Osteocyte (in vitro differentiated cells): ENCODE results near the gene BIRC7. TPM values are rescaled to one million over a fixed set of nuclear protein-coding genes. Genes with fewer than 3 reads are reported as not detected.

Experiments used
- DNase-seq: peaks from one replicate; pipeline ENCODE4 v3.0.0; 2021; ENCODE audit warnings: mixed read lengths; ENCODE audit not compliant: unreplicated experiment; ENCODE audit errors: extremely low spot score
- H3K27ac Mint-ChIP-seq: one replicate; pipeline ENCODE4 v1.8.0; 2021; ENCODE audit warnings: mild to moderate bottlenecking, mixed read lengths; ENCODE audit not compliant: unreplicated experiment
- H3K27me3 Mint-ChIP-seq: one replicate; pipeline ENCODE4 v1.8.0; 2021; ENCODE audit warnings: mixed read lengths; ENCODE audit not compliant: unreplicated experiment
- H3K36me3 Mint-ChIP-seq: one replicate; pipeline ENCODE4 v1.8.0; 2021; ENCODE audit warnings: mixed read lengths; ENCODE audit not compliant: unreplicated experiment
- H3K4me1 Mint-ChIP-seq: one replicate; pipeline ENCODE4 v1.8.0; 2021; ENCODE audit warnings: mixed read lengths; ENCODE audit not compliant: unreplicated experiment
- H3K4me3 Mint-ChIP-seq: one replicate; pipeline ENCODE4 v1.8.0; 2021; ENCODE audit warnings: mild to moderate bottlenecking, moderate library complexity, mixed read lengths; ENCODE audit not compliant: unreplicated experiment
- H3K9me3 Mint-ChIP-seq: one replicate; pipeline ENCODE4 v1.8.0; 2021; ENCODE audit warnings: mixed read lengths; ENCODE audit not compliant: unreplicated experiment
- CTCF ChIP-seq: fragments of 200-600 bp; sonication (generic); IDR thresholded peaks from 2 replicates; pipeline ENCODE4 v1.5.0; 2021; ENCODE audit warnings: antibody characterized with exemption, mild to moderate bottlenecking, moderate library complexity
- total RNA-seq: library from RNA; stranded (reverse); gene quantifications from 2 replicates; pipeline ENCODE4 v1.2.1, GENCODE V29; 2021

The BIRC7 gene
- total RNA-seq, 1 donor from 2014 or later: not detected

- no peaks in the 10 kb centered on the region for H3K36me3 Mint-ChIP-seq
- no peak for TF ChIP-seq CTCF
- H3K27ac Mint-ChIP-seq: no peak overlapping the region
- no peak for DNase-seq
- no peaks in the 10 kb centered on the region for H3K9me3 Mint-ChIP-seq
- peaks cover 13% of the 10 kb centered on the region for H3K4me1 Mint-ChIP-seq
- H3K4me3 Mint-ChIP-seq: peak overlapping the region; percentile 49
- peaks cover 52% of the 10 kb centered on the region for H3K27me3 Mint-ChIP-seq
Measured at GRCh38 chr20:63253438-63254231, 17.9 kb downstream of the BIRC7 start.

GRCh38 chr20:63254232-63254605, 18.5 kb downstream of the BIRC7 start, which contains the start of gene NKAIN4:
Gene NKAIN4 (minus strand): TSS chr20:63254463. CDS start chr20:63254450, 13 bp downstream.
- DNase-seq: no peak
- TF ChIP-seq CTCF: no peak
- Mint-ChIP-seq H3K36me3 (no peaks in the 10 kb centered on the region), H3K27ac (no peak within 1 kb of the TSS), H3K4me3 (peak within 1 kb of the TSS; percentile 55), H3K27me3 (peaks cover 47% of the 10 kb centered on the region), H3K9me3 (no peaks in the 10 kb centered on the region), H3K4me1 (peaks cover 13% of the 10 kb centered on the region)

DNA sequence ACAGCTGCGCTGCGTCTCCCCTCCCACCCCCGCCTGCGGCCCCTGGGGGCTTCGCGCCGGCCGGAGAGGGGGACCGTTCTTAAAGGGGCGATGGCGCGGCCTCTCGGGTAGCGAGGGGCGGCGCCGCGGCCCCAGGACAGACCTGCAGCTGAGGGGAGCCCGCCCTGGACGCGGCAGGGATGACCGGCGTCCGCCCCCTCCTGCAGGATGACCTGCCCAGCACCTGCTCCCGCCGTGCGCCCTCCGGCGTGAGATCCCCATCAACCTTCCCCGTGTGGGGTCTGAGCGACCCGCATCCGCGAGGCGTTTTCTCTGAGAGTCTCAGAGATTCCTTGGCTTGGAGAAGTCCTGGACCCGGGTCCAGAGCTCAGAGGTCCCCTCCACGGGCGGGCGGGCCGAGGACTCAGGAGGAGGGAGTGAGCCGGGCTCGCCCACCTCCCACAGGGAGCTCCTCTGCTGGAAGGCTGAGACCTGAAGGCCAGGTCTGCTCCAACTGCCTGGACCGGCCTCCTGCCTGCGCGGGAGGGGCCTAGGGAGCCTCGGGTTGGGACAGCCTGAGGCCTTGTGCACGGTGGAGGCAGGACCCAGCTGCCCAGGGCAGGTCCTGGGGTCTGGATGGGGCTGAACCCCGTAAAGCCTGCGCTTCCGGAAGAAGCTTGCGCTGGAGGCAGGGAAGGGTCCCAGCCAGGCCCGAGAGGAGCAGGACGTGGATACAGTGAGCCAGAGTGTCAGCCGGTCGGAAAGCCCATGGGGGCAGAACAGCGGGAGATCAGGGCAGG, 19.1 kb downstream of the BIRC7 start:
- DNase-seq: no peak
- TF ChIP-seq CTCF: no peak
- Mint-ChIP-seq H3K27me3 (peaks cover 49% of the 10 kb centered on the region), H3K4me3 (peak overlapping the region; percentile 55), H3K27ac (no peak overlapping the region), H3K9me3 (no peaks in the 10 kb centered on the region), H3K36me3 (no peaks in the 10 kb centered on the region), H3K4me1 (peaks cover 13% of the 10 kb centered on the region)

GRCh38 chr20:63255931-63256704, 20.4 kb downstream of the BIRC7 start:
- no peak for TF ChIP-seq CTCF
- H3K9me3 Mint-ChIP-seq: no peaks in the 10 kb centered on the region
- peaks cover 49% of the 10 kb centered on the region for H3K27me3 Mint-ChIP-seq
- H3K4me3 Mint-ChIP-seq: no peak overlapping the region
- no peak overlapping the region for H3K27ac Mint-ChIP-seq
- DNase-seq: no peak
- H3K4me1 Mint-ChIP-seq: peaks cover 13% of the 10 kb centered on the region
- H3K36me3 Mint-ChIP-seq: no peaks in the 10 kb centered on the region
